Fibroblast of peridontal ligament (primary cell): ENCODE data around the gene ARIH1.

Experiments
- DNase-seq: peaks from one replicate; pipeline ENCODE4 v3.0.0-alpha.2; 2010; ENCODE audit errors: extremely low read depth

The ARIH1 gene

GRCh38 chr15:72536506-72536905, 62.4 kb downstream of the ARIH1 start:
- DNase-seq: no peak

GRCh38 chr15:72538931-72539330, 64.8 kb downstream of the ARIH1 start:
- no peak for DNase-seq

- DNase-seq: no peak
Observed at GRCh38 chr15:72540606-72541237, 66.6 kb downstream of the ARIH1 start.

- no peak for DNase-seq
Observed at GRCh38 chr15:72541674-72542073, 67.5 kb downstream of the ARIH1 start.

GRCh38 chr15:72545156-72545555, 71.0 kb downstream of the ARIH1 start:
- no peak for DNase-seq

GRCh38 chr15:72554471-72555425, 80.6 kb downstream of the ARIH1 start:
- DNase-seq: peak; percentile 39

GRCh38 chr15:72559781-72560180, 85.7 kb downstream of the ARIH1 start:
- peak; percentile 58 for DNase-seq

DNA sequence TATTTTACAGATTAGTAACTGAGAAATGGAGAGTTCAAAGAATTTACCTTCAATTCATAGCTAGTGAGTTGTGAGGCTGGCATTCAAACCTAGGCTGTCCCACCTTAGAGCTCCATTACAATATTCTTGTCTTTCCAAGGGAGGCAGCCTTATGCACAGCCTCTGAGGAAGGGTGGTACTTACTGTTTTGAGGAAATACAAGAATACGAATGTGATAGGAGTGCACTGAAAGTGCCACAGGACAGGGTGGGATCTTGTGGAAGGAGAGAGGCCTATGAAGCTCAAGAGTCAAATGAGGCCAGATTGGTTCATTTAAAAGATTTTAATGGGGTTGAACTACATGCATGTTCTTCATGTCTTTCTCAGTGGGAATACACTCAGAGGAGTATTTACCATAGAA, 86.3 kb downstream of the ARIH1 start:
- DNase-seq: no peak

- DNase-seq: no peak
Observed at GRCh38 chr15:72562386-72562785, 88.3 kb downstream of the ARIH1 start.

GRCh38 chr15:72562878-72563277, 88.7 kb downstream of the ARIH1 start:
- no peak for DNase-seq

DNA sequence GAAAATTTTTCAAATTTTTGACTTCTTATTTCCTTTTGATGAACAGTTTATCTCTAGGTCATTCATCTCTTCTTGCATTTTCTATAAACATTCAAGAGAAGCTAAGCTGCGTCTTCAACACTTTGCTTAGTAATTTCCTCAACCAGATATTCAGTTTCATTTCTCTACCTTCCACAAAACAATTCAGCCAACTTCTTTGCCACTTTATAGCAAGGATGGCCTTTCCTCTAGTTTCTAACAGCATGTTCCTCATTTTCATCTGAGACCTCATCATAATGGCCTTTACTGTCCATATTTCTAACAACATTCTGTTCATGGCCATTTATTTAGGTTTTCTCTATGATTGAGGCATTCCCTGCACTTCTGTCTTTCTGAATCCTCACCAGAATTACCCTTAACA, 90.0 kb downstream of the ARIH1 start:
- no peak for DNase-seq

DNA sequence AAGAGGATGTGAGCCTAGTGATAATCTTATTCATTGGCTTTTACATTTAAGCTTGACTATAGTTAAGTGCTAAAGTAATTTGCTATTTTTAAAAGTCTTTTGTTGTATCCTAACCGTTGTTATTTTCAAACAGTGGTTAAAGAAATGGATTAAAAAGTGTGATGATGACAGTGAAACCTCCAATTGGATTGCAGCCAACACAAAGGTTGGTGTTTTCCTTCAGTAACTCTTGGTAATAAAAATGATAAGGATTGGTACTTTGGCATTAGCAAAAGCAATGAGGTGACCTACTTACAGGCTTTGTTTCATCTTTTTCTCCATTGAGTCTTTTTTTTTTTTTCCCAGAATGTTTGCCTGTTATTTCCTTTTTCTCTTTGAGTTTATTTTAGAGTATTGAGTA, 92.8 kb downstream of the ARIH1 start:
- DNase-seq: no peak

GRCh38 chr15:72570059-72570458, 95.9 kb downstream of the ARIH1 start:
- no peak for DNase-seq

DNA sequence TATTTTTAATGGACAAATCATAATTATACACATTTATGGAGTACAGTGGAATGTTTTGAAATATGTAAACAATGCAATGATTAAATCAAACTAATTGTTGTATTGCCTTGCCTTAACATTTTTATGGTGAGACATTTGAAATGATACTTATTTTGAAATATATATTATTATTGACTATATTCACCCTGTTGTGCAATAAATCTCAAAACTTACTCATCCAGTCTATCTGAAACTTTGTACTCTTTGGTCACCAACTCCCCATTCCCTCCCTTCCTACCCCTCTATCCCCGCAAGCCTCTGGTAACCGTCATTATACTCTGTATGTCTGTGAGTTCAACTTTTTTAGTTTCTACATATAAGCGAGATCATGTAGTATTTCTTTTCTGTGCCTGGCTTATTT, 105.7 kb downstream of the ARIH1 start:
- DNase-seq: no peak

DNA sequence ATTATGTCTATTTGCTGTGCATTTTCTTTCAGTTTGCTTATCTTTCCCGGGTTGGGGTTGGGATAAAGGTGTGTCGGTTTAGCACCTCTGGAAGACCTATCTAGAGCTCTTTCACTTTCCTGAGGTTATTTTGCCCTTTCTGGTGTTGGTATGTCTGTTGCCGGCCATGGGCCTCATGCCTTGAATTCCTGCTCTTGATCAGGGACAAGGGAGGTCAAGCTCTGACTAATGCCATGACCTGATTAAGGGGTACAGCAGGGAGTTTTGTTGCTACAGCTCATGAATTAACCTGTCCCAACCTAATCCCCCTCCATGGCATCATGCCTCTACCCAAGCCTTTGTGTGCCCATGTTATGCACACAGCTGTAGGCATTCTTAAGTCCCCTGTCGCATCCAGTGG, 109.9 kb downstream of the ARIH1 start:
- no peak for DNase-seq

- DNase-seq: no peak
Observed at GRCh38 chr15:72585025-72585424, 110.9 kb downstream of the ARIH1 start.

DNA sequence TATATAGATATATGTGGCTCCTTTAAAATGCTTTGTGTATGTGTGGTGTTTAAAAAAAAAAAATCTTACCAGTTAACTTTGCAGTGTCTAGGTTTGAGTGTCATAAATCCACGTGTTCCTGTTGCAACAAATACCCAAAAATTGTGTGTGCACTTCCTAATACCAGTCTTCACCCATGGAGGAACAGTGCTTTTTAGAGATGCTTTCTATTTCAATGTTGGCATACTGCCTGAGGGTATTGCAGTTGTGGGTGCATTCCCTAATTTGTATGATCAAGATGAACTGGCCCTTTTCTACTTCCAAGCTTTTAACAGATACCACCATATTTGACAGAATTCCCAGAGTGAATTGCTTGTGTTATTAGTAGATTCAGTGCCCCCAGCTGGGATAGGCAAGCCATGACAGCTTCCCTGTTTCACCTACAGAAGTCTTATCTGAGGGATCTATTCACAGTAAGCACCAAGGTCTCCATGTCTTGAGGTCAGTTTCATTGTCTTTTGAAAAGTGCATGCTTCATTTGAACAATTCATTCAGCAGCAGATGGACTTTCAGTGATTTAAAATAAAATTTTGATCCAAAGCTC, 111.4 kb downstream of the ARIH1 start:
- peak; percentile 48 for DNase-seq

GRCh38 chr15:72588096-72588495, 114.0 kb downstream of the ARIH1 start:
- no peak for DNase-seq

GRCh38 chr15:72590427-72590826, 116.3 kb downstream of the ARIH1 start:
- no peak for DNase-seq

DNA sequence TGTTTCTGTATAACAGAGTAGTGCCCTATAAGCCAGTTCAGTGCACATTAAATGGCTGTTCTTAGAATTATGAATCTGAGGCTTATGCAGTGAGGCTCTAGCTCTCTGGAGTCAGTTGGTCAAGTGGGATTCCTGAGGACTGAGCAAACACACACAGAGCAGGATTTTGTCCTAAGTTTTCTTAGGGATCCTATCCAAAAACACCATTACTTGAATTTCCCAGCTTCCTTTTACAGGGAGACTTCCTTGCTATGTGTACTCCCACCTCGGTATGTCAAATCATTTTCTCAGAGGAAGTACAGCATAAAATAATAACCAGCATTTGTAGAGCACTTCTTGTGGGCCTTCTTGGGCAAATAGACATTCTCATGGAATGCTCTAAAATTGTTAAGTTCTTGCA, 117.2 kb downstream of the ARIH1 start:
- peak; percentile 80 for DNase-seq

GRCh38 chr15:72592097-72592496, 118.0 kb downstream of the ARIH1 start:
- DNase-seq: no peak

DNA sequence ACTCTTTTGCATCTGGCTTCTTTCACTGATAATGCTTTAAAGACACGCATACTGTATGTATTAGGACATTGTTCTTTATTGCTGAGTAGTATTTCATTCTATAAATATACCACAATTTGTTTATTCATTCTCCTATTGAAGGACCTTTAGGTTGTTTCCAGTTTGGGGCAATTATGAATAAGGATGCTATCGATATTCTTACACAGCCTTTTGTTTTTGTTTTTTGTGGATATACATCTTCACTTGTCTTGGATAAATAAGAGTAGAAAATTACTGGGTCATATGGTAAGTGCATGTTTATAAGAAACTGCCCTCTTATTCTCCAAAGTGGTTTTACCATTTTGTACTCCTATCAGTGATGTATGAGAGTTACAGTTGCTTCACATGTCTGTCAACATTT, 118.5 kb downstream of the ARIH1 start:
- no peak for DNase-seq

DNA sequence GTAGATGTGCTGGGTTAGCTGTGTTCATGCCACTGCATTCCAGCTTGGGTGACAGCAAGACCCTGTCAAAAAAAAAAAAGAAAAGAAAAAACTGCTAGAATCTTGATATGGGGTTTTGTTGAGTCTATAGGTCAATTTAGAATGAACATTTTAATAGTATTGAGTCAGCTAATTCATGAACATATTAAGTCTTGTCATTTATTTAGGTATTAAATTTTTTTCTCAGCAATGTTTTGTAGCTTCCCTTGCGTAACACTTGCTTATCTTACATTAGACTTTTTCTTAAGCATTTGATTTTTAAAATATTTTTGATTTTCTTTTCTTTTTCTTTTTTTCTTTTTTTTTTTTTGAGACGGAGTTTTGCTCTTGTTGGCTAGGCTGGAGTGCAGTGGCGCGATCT, 119.7 kb downstream of the ARIH1 start:
- no peak for DNase-seq
